Muscle of arm (tissue), 14 donors: ENCODE measurements around the gene VGLL1. TPM values are rescaled to one million over a fixed set of nuclear protein-coding genes. Genes with fewer than 3 reads are reported as not detected.

Experiments used
- DNase-seq: peaks from one replicate; pipeline ENCODE4 v3.0.0-alpha.2; 2013
- long read RNA-seq, 11 donors: transcript quantifications; one replicate each; lab custom pipeline, GENCODE V29; 2026
- polyA plus RNA-seq, 12 donors: library from polyadenylated mRNA; unstranded; fragments of 120-200 nt; gene quantifications; one replicate each; pipeline ENCODE4 v1.2.1, GENCODE V29; 2013; ENCODE audit not compliant: insufficient read length in 12 of 12

Gene VGLL1, protein sequence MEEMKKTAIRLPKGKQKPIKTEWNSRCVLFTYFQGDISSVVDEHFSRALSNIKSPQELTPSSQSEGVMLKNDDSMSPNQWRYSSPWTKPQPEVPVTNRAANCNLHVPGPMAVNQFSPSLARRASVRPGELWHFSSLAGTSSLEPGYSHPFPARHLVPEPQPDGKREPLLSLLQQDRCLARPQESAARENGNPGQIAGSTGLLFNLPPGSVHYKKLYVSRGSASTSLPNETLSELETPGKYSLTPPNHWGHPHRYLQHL
- 10 to 100 TPM in 1 of 12 donors, 1 to 10 TPM in 3, under 1 TPM in 3, not detected in 5; 0.15 to 13.2 (median 1.1) TPM for polyA plus RNA-seq
- long read RNA-seq, donor 1: 0 reads
- long read RNA-seq, donor 2: 0 reads
- long read RNA-seq, donor 3: 0 reads
- long read RNA-seq, donor 4: 0 reads
- long read RNA-seq, donor 5: 0 reads
- long read RNA-seq, donor 6: 0 reads
- long read RNA-seq, donor 7: 0 reads
- long read RNA-seq, donor 8: 0 reads
- long read RNA-seq, donor 9: 0 reads
- long read RNA-seq, donor 10: 0 reads
- long read RNA-seq, donor 11: 0 reads

DNA sequence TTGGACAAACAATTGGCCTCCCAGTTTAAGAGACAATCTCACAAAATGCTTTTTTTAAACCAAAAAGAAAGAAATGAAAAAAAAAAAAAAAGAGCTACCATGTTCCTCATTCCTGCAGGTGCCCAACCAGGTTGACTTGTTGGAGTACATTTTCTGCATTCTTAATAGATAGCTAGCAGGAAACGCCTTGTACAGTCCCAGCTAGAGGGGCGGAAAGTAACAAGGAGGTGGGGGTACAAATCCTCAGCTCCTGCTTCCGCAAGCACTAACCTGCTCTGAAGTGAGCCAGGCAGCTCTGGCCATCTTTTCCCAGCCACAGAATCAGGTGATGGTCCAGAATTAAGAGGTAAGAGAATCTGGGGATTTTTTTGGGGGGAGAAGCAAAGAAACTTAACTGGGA is at the start of gene VGLL1:
Gene VGLL1, plus strand, starts transcription at position 265 of the 400 bp plus-strand sequence. CDS start 3,806 bp downstream, outside the sequence.
- no peak for DNase-seq

DNA sequence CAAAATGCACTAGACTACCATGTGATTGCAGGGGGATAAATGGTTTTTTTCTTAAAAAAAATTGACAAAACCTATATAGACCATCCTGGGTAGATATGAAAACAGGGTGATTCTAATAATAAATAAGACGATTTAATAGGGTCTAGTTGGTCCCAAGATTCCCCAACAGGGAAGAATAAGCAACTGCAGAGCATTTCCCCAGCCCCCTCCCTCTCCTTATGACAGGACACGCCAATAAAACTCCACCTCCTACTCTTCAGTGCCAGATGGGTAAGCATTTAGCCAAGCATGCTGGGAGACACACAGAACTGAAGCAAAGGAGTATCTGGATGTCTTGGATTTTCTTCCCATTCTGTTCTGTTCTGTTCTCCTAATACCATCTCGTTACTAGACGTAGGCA is 44.4 kb upstream of the VGLL1 start, which contains the start of gene BRS3:
Gene BRS3, plus strand, starts transcription at position 301 of the 400 bp plus-strand sequence. CDS start 168 bp downstream, outside the sequence.
- no peak for DNase-seq

DNA sequence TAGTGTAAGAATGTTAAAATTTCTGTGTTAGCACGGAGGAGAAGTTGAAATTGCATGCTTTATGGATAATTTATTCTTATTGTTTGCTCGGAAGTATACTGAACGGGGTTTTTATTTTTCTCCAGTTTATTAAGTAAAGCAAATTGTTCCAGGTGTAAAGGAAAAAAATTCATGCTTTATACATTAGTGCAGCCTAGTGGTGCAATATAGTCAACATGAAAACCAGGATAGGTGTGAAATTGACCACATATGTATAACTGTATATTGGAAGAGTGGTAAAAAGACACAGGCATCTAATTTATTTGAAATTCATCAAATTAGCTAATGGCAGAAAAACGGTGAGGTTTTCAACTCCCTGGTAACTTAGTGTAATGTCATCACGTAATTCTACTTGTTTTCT is 43.3 kb upstream of the VGLL1 start:
- DNase-seq: no peak

DNA sequence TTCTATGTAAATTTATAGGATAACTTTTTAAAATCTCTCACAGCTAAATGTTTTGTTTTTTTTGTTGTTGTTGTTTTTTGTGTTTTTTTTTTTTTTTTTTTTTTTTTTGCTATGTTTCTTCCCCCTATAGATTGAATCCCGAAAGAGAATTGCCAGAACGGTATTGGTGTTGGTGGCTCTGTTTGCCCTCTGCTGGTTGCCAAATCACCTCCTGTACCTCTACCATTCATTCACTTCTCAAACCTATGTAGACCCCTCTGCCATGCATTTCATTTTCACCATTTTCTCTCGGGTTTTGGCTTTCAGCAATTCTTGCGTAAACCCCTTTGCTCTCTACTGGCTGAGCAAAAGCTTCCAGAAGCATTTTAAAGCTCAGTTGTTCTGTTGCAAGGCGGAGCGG is 40.2 kb upstream of the VGLL1 start:
- no peak for DNase-seq

DNA sequence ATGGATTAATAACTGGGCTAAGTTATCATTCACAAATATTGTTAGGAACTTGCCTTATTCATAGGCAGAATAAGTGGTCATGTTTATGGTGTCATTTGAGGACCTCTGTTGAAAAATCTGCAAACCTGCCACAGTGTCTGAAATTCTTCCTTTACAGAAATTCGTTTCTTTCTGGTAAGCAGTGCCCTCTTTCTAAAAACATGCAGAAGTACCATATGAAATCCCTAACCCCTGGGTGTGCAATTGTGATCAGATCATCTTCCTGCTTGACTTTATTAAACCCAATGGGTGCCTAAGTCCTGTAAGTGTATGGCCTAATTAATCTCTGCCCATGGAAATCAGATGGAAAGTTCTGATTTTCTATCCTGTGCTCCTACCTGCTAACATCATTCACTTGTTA is 39.0 kb upstream of the VGLL1 start:
- DNase-seq: no peak

DNA sequence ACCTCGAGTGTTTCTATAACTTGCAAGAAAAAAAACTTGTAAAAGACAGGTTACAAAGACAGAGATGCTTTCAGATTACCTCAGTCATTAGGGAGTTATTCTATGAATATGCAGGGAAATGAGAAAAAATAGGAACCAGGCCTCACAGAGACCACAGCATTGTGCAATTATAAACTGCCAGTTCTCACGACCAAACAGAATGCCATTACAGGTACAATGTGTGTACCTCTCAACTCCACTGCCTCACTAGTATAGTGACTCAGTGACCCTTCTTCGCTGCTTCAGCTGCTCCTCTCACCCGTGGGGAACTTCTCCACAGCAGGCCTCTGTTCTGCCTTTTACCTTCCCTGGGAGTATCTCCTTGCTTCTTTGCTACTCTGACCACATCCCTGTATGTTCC is 37.0 kb upstream of the VGLL1 start:
- no peak for DNase-seq

DNA sequence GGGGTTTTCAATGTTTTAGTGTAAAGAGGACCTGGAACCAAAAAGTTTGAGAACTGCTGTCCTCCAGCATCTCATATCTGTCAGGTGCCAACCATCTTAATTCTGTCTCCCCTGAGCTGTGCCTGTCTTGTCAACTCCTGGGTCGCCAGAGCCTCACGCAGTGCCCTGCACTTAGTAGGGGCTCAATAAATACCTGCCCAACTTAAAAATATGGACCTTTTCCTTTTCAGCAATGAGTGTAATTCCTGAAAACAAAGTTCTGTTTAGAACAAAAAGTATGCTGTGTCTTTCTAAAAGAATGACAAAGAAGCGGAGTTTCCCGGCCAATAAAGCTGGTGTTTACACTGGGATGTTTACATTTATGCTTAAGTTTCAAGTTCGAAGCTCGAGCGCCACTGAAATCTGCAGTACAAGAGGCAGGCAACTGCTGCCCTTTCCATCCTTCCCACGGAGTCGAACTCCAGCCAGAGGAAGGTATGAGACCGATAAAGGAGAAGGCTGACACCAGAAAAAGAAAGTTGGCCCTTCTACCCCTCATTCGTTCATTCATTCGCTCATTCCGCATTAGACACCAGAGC is 35.7 kb upstream of the VGLL1 start:
- no peak for DNase-seq

DNA sequence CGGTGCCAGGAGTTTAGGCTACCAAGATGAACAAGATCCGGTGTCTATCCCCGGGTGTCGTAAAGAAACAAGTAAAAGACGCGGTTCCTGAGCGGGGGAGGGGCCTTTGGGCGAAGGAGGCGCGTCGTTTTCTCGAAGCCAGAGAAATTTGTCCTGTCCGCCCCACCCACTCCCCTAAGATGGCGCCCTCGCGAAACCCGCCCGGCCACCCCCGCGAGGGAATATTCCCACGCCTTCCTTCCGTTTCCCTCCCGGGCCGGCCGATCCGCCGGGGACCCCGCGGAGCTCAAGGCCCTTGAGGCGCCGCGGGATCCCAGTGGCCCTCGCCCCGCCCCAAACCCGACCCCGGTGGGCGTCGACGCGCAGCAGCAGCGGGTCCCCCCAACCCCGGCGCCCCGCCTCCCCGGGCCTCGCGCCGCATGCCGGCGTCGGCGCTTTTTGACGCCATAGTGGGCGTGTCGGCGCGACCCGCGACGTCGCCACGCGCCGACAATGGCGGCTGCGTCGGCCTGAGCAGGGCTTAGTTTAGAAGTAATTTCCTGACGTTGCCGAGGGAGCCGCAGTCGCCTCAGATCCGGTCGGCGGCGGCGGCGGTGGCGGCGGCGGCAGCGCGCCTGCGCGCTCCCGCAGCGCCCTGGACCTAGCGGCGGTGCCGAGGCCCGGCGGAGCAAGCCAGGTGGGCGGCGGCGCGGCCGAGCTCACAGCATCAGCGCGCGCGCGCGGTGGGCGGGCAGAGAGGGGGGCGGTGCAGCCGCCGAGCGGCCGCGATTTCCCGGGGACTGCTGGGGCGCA is 35.1 kb upstream of the VGLL1 start:
- DNase-seq: peak; percentile 87

DNA sequence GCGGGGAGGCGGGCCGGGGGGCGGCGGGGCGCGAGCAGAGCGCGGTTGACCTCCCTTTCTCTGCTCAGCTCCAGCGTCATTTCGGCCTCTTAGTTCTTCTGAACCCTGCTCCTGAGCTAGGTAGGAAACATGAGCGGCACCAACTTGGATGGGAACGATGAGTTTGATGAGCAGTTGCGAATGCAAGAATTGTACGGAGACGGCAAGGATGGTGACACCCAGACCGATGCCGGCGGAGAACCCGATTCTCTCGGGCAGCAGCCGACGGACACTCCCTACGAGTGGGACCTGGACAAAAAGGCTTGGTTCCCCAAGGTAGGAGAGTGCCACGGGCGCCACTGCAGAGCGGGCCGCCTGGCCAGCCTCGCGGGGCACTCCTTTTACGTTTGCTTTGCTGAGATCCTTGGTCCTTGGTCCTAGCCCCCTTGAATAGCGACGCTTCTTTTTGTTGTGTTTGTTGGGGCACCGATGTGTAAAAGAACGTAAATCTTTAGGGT is 34.4 kb upstream of the VGLL1 start, which contains the start of gene HTATSF1:
Gene HTATSF1, plus strand, starts transcription at position 37 of the 497 bp plus-strand sequence. Its CDS starts 93 bp downstream, at position 130.
- DNase-seq: no peak

DNA sequence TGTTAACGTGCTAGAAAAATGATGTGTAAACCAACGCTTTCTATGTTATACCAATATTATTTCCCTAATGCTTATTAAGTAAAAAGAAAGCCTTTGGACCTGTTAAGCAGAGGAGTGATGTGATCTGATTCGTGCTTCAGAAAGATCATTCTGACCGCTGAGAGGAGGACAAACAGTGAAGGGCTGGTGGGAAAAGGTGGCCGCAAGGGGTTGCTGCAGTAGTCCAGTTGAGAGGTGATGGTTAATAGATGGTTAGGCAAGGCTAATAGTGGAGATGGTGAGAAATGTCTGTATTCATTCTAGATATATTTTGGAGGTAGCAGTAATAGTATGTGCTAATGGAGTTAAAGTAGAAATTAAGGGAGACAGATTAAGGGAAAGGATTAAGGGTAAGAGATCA is 12.9 kb upstream of the VGLL1 start:
- DNase-seq: no peak

DNA sequence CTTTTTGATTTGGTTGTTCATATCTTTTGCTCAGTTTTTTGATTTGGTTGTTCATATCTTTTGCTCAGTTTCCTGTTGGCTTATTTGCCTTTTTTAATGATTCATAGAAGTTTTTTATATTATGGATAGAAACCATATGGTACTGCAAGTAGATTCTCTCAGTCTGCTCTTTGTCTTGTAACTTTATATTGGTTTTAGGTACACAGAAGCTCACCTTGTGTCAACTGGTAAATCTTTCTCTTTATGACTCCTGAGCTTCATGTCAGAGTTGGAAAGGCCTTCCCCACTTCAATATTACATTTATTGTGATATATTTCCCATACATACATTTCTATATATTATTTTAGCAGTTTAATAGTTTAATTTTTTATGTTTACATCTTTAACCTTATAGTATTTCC is 8.2 kb upstream of the VGLL1 start:
- DNase-seq: no peak

DNA sequence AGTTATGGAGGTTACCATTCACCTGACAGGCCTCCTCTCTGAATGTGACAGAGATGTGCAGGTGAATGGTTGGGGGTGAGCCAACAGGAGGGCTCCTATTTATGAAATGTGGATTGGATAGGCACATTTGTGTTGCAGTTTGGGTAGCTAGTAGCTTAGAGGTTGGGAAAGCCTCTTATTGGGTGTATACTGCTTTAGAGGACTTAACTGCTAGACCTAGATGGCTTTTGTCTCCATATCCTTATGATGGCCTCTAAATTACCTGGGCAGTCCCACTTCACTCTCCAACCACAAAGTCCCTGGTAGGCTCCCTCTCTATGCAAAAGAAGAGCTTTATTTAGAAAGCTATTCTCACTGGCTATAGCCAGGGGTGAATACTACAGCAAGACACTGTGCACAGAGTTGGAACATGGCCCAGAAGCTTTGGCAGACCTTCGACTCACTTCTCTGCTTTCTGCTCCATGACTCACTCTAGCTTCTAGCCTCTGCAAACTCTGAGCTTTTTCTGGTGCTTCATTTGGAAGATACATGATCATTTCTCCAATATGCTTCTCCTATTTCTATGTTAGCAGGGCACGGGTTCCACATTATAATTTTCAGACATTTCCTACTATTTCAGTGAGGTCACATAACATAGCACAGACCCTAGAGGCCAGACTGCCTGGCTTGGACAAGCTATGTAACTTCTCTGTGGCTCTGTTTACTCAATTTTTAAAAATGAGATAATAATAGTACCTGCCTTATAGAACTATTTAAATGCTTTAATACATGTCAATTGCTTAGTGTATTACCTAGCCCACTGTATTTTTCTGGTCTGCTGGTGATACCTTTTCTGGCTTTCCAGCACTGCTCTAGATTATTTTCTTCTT is 6.0 kb upstream of the VGLL1 start:
- DNase-seq: peak; percentile 90

DNA sequence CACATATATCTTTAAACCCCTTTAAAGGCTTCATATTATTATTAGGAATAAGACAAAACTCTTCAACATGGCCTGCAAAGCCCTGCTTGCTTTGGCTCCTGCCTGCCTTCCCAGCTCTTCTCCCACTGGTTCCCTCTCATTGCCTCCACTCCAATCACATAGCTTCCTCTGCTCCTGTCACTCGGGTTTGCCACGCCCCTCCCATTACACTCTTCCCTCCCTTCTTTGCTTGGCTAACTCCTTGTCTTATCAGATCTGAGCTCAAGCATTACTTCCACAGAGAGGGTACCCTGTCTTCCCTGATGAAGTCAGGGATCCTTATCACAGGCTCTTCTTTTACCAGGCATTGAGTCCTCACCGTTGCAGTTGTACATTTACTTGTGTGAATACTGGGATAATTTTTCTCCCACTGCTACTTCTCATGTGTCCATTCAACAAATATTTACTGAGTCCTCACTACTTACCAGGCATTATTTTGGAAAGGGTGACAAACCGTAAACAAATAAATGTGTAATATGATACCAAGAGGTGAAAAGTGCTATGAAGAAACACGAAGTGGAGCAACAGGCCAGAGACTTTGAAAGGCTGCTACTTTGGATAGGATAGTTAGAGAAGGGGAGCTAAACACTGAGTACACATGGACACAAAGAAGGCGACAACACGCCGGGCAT is 3.2 kb upstream of the VGLL1 start:
- DNase-seq: no peak

DNA sequence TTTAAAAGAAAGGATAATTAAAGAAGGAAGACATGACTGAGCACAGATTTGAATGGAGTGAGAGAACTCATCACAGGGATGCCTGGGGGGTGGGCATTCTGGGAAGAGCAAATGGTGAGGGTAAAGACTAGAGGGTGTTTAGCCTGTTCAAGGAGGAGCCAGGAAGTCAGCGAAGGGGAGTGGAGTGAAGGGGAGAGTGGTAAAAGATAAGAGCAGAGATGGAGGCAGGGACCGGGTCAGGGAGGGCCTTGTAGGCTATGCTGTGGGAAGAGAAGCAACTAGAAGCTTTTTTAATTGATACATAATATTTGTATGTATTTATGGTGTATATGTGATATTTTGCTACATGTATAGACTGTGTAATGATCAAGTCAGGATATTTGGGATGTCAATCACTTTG is 2.2 kb upstream of the VGLL1 start:
- DNase-seq: no peak

DNA sequence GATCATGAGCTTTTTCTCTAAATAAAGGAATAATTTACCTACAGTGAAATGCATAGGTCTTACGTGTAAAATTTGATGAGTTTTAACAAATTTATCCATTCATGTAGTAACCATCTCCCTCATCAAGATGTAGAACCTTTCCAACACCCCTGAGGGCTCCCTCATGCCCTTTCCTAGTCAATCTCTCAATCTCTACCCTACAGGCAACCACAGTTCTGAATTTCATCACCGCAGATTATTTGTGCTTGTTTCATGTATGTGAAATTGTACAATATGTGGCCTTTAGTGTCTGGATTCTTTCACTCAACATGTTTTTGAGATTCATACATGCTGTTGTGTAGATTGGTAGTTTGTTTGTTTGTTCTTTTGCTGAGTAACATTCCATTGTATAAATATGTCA is 2.1 kb downstream of the VGLL1 start:
- no peak for DNase-seq

DNA sequence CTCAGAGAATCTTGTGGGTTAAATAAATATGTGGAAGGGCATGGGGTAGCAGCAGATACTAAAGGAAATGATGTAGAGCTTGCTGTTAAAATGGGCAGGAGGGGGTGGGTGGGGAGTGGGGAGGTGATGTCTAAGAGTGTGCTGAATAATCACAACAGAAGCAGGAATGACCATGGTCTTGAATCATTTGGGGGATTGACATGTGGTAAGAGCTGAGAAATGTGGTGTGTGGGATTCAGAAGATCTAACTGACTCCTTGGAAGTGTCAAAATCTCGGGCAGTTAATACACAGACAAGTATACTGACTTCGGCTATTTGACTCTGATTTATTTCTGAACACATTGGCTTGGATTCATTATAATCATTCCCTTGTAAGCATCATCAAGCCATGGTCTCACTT is 6.8 kb downstream of the VGLL1 start:
- no peak for DNase-seq

DNA sequence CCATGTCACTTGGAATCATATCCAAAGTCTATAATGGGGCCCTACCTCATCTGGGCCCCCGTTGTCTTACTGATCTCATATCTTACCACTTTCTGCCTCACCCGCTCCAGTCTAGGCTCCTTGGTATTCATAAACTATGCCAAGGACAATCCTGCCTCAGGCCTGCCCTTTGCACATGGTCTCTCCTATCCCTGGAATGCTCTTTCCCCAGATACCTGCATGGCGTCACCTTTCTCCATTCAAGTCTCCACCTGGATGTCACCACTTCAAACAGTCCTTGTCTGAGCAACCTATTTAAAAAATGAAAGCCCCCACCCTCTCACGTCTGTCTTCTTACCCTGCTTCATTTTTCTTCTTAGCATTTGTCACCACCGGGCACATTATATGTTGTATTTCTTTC is 8.2 kb downstream of the VGLL1 start:
- no peak for DNase-seq

DNA sequence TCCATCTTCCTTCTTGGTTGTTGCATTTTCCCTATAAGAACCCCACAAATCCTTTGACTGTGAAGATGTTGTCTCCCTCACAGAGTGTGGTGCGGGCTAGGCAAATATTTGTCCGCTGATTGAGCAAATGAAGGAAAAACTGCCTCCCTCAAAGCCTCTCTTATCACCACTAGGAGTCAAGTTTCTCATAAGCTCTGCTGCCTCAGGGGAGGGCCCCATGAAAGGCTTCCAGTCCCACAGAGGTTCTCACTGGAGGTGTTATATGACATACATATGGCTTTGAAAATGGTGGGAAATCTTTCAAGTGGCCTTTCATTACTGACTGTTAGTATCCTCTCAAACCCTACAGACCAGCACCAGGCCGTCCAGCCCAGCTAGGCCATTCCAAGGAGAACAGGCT is 9.3 kb downstream of the VGLL1 start:
- DNase-seq: no peak

DNA sequence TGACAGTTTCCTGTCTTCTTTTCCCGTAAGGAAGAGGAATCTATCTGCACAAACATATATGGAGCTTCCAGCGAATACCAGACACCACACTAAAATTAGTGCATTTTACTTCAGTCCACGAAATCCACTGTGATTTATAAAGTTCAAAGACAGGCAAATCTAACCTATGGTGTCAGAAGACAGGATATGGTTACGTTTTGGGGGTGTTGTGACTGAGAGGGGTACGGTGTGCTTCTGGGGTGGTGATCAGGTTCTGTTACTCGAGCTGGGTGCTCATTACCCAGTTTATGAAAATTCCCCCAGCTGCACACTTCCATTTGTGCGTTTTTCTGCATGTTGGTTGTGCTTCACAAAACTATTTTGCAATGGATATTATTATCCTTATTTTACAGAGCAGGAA is 10.3 kb downstream of the VGLL1 start:
- DNase-seq: no peak

DNA sequence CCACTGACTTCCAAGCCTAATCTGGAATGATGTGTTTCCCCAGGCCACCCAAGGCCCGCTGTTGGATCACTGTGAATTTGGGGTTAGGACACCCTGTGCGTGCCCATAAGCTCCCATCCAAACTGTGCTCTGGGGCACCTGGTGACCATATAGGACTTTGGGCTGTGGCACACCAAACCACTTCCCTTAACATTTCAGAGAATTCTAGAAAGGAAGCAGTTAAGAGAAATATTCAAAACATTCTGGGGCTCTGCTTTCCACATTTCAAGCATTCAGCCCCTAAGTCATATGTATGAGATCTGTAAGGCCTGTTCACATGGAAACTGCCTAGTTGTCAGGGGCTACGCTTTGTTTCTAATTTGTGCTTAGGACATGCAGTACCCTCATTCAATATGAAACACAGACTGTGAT is 14.4 kb downstream of the VGLL1 start:
- no peak for DNase-seq
